Measurements from ENCODE around the gene SPATA25.
"Not testable (repeated sequence)": the region's sequence is repeated elsewhere in the genome, so short reads cannot be mapped to it uniquely, and the experiment has no call there.

The SPATA25 gene

GRCh38 chr20:45892828-45893500 is 5.5 kb upstream of the SPATA25 start:
- DNase-seq (ENCODE audit: low read depth), result no peak

GRCh38 chr20:45892049-45892825 is 4.8 kb upstream of the SPATA25 start:
- DNase-seq (ENCODE audit: low read depth), result no peak

GRCh38 chr20:45890985-45891983 is 3.9 kb upstream of the SPATA25 start, which contains the start of the genes CTSA and NEURL2:
Gene CTSA, plus strand, starts transcription at chr20:45891335. Its CDS starts 234 bp downstream, at chr20:45891569.
Gene NEURL2, minus strand, starts transcription at chr20:45891208. Its CDS starts 217 bp downstream, at chr20:45890991.
- DNase-seq (ENCODE audit: low read depth), result peak; percentile 84

- peak; percentile 60 for DNase-seq (ENCODE audit: low read depth)
These were observed 2.9 kb upstream of the SPATA25 start for GRCh38 chr20:45890077-45890984.

DNA sequence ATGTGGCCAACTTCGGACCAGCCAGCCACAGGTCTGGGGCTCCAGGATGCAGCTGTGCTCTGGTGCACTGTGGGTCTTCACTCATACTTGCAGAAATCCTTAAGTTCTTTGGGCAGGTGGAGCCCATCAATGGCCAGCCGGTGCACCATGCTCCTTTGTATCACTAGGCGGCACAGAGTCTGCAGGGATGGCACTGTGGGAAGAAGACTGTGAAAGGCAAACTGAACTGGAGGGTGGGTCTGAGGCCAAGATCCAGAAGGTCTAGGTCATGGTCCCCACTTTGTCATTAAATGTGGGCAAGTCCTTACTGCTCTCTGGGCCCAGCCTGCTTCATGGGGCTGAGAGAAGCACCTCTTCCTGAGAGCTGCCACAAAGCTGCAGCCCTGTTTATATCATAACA is 1.3 kb upstream of the SPATA25 start:
- DNase-seq (ENCODE audit: low read depth), result no peak

- DNase-seq (ENCODE audit: low read depth), result no peak
These were observed 654 bp downstream of the SPATA25 start for GRCh38 chr20:45886590-45887345.

- no peak for DNase-seq (ENCODE audit: low read depth)
These were observed 4.3 kb downstream of the SPATA25 start for GRCh38 chr20:45883100-45883469.

DNA sequence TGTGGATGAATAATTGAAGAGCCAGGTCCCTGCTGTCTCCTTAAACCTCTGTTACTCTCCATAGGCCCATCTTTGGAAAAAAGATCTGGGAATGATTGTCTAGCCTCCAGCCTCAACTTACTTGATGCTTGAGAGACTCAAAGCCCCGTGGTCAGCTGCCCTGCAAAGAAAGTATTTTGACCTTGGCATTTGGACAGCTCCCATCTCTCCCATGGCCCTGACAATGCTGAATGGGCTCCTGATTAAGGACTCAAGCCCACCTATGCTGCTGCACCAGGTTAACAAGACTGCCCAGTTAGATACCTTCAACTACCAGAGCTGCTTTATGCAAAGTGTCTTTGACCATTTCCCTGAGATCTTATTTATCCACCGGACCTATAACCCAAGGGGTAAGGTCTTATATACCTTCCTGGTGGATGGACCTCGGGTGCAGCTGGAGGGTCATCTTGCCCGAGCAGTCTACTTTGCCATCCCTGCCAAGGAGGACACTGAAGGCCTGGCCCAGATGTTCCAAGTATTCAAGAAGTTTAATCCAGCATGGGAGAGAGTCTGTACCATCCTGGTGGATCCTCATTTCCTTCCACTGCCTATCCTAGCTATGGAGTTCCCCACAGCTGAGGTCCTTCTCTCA is 4.8 kb downstream of the SPATA25 start:
- DNase-seq (ENCODE audit: low read depth), result no peak

DNA sequence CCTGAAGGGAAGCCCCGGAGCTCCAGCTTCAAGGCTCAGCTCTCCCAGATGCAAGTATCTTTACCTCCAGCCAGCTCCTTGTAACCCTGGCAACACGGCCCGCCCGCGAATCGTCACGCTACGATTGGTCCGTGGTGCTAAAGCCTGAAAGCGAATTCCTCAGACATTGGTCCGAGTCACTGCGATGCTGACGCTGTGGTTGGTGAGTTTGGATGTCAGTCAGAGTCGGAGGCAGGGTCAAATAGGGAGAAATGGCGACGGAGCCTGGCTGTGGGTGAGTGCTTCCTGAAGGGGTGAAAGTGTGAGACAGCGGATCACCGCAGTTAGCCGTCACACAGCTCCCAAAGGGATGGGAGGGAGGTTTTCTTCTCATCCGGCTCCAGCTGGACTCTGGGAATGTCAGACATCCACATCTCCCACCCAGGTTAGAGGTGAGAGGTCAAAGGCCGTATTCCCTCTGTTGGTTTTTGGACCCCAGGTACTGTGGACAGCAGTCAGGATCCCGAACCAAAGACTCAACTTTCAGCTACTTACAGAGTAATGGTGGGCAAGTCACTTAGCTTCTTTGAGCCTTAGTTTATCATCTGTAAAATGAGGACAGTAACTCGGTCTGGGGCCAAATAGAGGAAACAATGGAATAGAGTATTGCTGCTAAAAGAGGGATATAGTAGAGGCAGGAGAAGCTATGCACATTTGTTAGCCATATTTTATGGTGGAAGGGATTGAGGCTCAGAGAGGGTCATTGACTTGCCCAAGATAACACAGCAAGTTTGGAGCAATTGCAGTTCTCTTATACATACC is 6.2 kb downstream of the SPATA25 start, which contains the start of gene ZSWIM1:
Gene ZSWIM1, plus strand, starts transcription at position 240 of the 801 bp plus-strand sequence. CDS start 1,366 bp downstream, outside the sequence.
- peak; percentile 99 for DNase-seq (ENCODE audit: low read depth)

GRCh38 chr20:45878076-45878761 is 9.2 kb downstream of the SPATA25 start:
- DNase-seq (ENCODE audit: low read depth), result no peak

DNA sequence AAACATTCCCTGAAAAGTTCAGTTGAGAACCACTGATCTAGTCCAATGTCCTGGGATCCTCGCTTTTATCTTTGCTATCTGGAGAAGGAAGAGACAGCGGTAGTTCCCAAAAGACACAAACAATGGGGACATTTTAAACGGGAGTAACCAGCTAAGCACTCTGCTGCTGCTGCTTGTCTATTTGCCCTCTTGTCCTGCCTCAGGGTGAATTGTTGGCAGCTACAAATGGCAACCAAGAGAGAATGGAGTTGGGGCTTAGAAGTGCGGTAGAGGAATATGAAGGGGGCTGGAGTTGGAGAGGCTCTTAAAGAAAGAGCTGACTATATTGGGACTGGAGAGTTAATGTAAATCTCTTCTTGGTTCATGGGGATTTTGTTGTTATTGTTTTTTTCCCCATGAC is 12.8 kb downstream of the SPATA25 start:
- no peak for DNase-seq (ENCODE audit: low read depth)

GRCh38 chr20:45874104-45874481 is 13.3 kb downstream of the SPATA25 start:
- not testable (repeated sequence) for DNase-seq (ENCODE audit: low read depth)

DNA sequence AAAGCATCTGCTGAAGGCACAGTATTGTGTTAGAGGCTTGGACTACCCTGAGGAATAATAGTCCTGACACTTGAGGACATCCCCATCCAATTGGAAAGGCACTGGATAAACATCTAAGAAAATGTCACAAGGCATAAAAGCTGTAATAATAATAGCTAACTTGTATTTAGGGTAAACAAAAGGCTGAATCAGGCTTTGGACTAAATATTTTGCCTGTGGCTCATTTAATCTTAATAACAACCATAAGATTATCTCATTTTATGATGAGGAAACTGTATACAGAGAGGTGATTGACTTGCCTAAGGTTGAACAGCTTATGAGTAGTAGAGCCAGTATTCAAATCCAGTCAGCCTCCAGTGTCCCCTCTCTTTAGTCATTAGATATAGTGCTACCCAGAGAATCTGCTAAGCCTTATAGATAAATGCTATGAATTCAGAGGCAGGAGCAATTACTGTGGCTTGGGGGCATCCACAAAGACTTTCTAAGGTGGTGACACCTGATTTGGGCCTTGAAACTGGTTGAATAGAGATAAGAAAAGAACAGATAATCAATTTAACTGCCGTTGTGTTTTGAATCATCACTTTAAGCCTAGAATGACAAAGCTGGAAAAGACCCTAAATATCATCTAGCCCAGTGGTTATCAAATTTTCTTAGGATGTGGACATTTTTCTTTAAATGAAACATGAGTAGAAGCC is 13.9 kb downstream of the SPATA25 start:
- DNase-seq (ENCODE audit: low read depth), result no peak

- no peak for DNase-seq (ENCODE audit: low read depth)
These were observed 14.8 kb downstream of the SPATA25 start for GRCh38 chr20:45872626-45873025.

DNA sequence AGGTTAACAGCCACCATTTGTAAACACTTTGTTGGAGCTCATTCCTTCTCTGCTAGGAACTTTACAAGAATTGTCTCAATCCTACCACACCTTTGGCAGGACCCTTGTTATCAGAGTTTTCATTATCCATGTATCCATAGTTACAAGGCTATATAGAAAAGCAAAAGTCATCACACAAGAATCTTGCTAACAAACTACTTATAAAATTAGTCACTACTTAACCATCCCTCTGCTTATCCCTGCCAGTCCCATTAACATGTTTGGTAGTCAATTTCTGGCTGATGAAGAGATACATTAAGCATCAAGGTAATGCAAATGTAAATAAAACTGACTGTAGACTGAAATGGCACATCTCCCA is 19.6 kb downstream of the SPATA25 start:
- DNase-seq (ENCODE audit: low read depth), result no peak

- no peak for DNase-seq (ENCODE audit: low read depth)
These were observed 20.1 kb downstream of the SPATA25 start for GRCh38 chr20:45867136-45867818.

DNA sequence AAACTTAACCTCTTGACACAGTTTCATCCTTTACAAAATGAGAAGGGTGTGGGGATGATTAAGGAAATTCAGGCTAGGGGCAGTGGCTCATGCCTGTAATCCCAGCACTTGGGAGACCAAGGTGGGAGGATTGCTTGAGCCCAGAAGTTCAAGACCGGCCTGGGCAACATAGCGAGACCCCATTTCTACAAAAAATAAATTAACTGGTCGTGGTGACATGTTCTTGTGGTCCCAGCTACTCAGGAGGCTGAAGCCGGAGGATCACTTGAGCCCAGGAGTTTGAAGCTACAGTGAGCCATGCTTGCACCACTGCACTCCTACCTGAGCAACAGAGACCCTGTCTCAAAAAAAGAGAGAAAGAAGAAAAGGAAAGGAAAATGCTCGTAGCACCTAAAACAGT is 21.0 kb downstream of the SPATA25 start:
- no peak for DNase-seq (ENCODE audit: low read depth)

All from stromal cell of bone marrow (primary cell).